K562 (cell line): Measurements from ENCODE around the gene TMA7B. TPM values are rescaled to one million over a fixed set of nuclear protein-coding genes. Genes with fewer than 3 reads are reported as not detected.
A peak's percentile ranks its signal among the peaks of the same experiment; 100 is the strongest.

Experiments
- ATAC-seq: fragments of 200-7000 bp; cut with Tn5 transposase; 3 replicates; pipeline ENCODE4 v1.9.1; 2020; ENCODE audit warnings: moderate library complexity
- BruUV-seq: library from RNA; stranded (reverse); fragments of 400-500 nt; replicated peaks from 2 replicates; lab custom pipeline; 2021; lab: Mats Ljungman, UMichigan
- CTCF ChIA-PET: fragments of 300-600 bp; formaldehyde crosslinking; extraction: SDS; loops from one replicate; lab custom pipeline; 2021; ENCODE audit warnings: low intra/inter-chr PET ratio; lab: Yijun Ruan, JAX
- POLR2A ChIA-PET: fragments of 300-600, 350-650 bp; sonication (Branson Sonifier 250); formaldehyde crosslinking; extraction: SDS; loops from one replicate; lab custom pipeline; 2021; ENCODE audit warnings: antibody characterized with exemption, inconsistent platforms; lab: Yijun Ruan, JAX
- DNase-seq, 4 experiments: peaks; one replicate each; pipeline versions ENCODE4 v3.0.0 to v3.0.0-alpha.2; 2011 to 2018; ENCODE audit warnings: low spot score in 3 of 4, mixed read lengths in 3 of 4; ENCODE audit errors: extremely low read depth in 1 of 4
- FAIRE-seq: peaks from 2 replicates; lab custom pipeline; 2011; peaks lifted over from hg19 to GRCh38; lab: Jason Lieb, UNC
- H2AFZ ChIP-seq: 2 replicates; pipeline ENCODE4 v1.6.0; 2011; ENCODE audit warnings: low read depth, low read length, control low read depth, inconsistent platforms
- H3K27ac ChIP-seq: fragments of 200-600 bp; 3 replicates; pipeline ENCODE4 v1.8.0; 2011; ENCODE audit warnings: low read depth, mild to moderate bottlenecking, control low read depth, inconsistent platforms, low read length, moderate library complexity, mixed read lengths; ENCODE audit errors: extremely low read depth
- H3K27me3 ChIP-seq, 2 experiments: fragments of 300-600 bp in 1 of 2; 2 replicates in 1 of 2; 3 replicates in 1 of 2; pipeline versions ENCODE4 v1.6.0 to v1.8.0; 2011; ENCODE audit warnings: inconsistent platforms in 2 of 2, low read length in 2 of 2, mild to moderate bottlenecking in 1 of 2, mixed read lengths in 1 of 2, moderate library complexity in 1 of 2; ENCODE audit not compliant: control insufficient read depth in 2 of 2, insufficient read depth in 2 of 2
- H3K36me3 ChIP-seq: fragments of 300-600 bp; 3 replicates; pipeline ENCODE4 v1.8.0; 2011; ENCODE audit warnings: mild to moderate bottlenecking, low read length, inconsistent platforms; ENCODE audit not compliant: control insufficient read depth, insufficient read depth
- H3K4me1 ChIP-seq, 2 experiments: fragments of 200-600 bp in 1 of 2; replicated peaks in 1 of 2; 2 replicates in 1 of 2; 3 replicates in 1 of 2; pipeline versions ENCODE4 v1.5.1 to v1.8.0; 2011; ENCODE audit warnings: inconsistent platforms in 2 of 2, low read length in 2 of 2, mild to moderate bottlenecking in 1 of 2, mixed read lengths in 1 of 2, moderate library complexity in 1 of 2; ENCODE audit not compliant: control insufficient read depth in 2 of 2, insufficient read depth in 2 of 2
- H3K4me2 ChIP-seq: 2 replicates; pipeline ENCODE4 v1.6.1; 2011; ENCODE audit warnings: low read length, control low read depth, inconsistent platforms, mixed read lengths; ENCODE audit not compliant: insufficient read depth
- H3K4me3 ChIP-seq: fragments of 200-600 bp; sonication (generic), shearing (Covaris generic); 2 replicates; pipeline ENCODE4 v1.5.1; 2016; ENCODE audit warnings: control low read depth, inconsistent platforms
- H3K79me2 ChIP-seq: fragments of 200-600 bp; 3 replicates; pipeline ENCODE4 v1.8.0; 2011; ENCODE audit warnings: low read length, inconsistent platforms; ENCODE audit not compliant: control insufficient read depth, insufficient read depth
- H3K9ac ChIP-seq, 2 experiments: 2 replicates each; pipeline versions ENCODE4 v1.6.0 to v1.6.1; 2011; ENCODE audit warnings: low read depth in 2 of 2, low read length in 2 of 2, control low read depth in 1 of 2, inconsistent platforms in 1 of 2, mild to moderate bottlenecking in 1 of 2, mixed read lengths in 1 of 2; ENCODE audit not compliant: insufficient read depth in 1 of 2
- H3K9me1 ChIP-seq: one replicate; pipeline ENCODE4 v1.6.0; 2011; ENCODE audit warnings: inconsistent platforms, mild to moderate bottlenecking, low read length, moderate library complexity; ENCODE audit not compliant: control insufficient read depth, insufficient read depth
- H3K9me3 ChIP-seq: replicated peaks from 2 replicates; pipeline ENCODE4 v1.5.1; 2011; ENCODE audit warnings: low read depth, low read length, inconsistent platforms; ENCODE audit not compliant: control insufficient read depth, insufficient read depth
- H4K20me1 ChIP-seq: replicated peaks from 2 replicates; pipeline ENCODE4 v1.6.1; 2011; ENCODE audit warnings: low read length, inconsistent platforms, mixed read lengths; ENCODE audit not compliant: control insufficient read depth, insufficient read depth
- FOXA3 ChIP-seq, 2 experiments: fragments of 450-650 bp in 1 of 2; sonication (generic) in 1 of 2; formaldehyde crosslinking; IDR thresholded peaks in 1 of 2; conservative IDR thresholded peaks in 1 of 2; 2 replicates each; pipeline versions ENCODE4 v1.4.0 to v1.8.0; 2020 to 2022; ENCODE audit warnings: mild to moderate bottlenecking in 2 of 2, missing genetic modification reagents in 1 of 2
- HINFP ChIP-seq: fragments of 450-650 bp; conservative IDR thresholded peaks from 2 replicates; pipeline ENCODE4 v1.6.1; 2016; ENCODE audit warnings: missing genetic modification characterization, low read depth, mild to moderate bottlenecking, control low read depth, missing compliant biosample characterization
- MAX ChIP-seq: sonication (generic); formaldehyde crosslinking; IDR thresholded peaks from 2 replicates; pipeline ENCODE4 v1.9.0; 2022; ENCODE audit warnings: mild to moderate bottlenecking, missing genetic modification reagents
- ZNF12 ChIP-seq: sonication (generic); formaldehyde crosslinking; IDR thresholded peaks from 2 replicates; pipeline ENCODE4 v1.4.0; 2020; ENCODE audit warnings: mild to moderate bottlenecking, missing genetic modification reagents
- WGBS: fragments of 100-300 bp; shearing (Covaris generic); methylation state at CpG from one replicate; pipeline ENCODE4 v1.1.6; 2016; ENCODE audit warnings: low coverage, mixed read lengths; ENCODE audit not compliant: insufficient coverage; ENCODE audit errors: missing lambda C conversion rate; 5-methylcytosine and 5-hydroxymethylcytosine counted together
- in situ Hi-C: fragments of 300-500 bp; cut with MboI; formaldehyde crosslinking; loops from 4 replicates; pipeline ENCODE4 v1.15.0; 2018; ENCODE audit warnings: inconsistent platforms, mixed read lengths
- intact Hi-C: fragments of 100-400 bp; cut with micrococcal nuclease; formaldehyde crosslinking; loops from 2 replicates; pipeline ENCODE4 v1.14.2; 2022
- polyA plus RNA-seq, 8 experiments: library from polyadenylated mRNA; depleted of rRNA in 4 of 8; stranded (reverse) in 5 of 8; unstranded in 3 of 8; fragments of >200 nt; fragmentation: Nextera tagmentation in 2 of 8; fragmentation: Illumina TruSeq in 1 of 8; extraction: Ambion mirVana in 2 of 8; extraction: Trizol in 1 of 8; gene quantifications; 2 replicates each; pipeline versions ENCODE4 v1.2.1 to v1.2.3, GENCODE V29; 2011 to 2014; ENCODE audit warnings: inconsistent platforms in 1 of 8, missing spikeins in 1 of 8
- total RNA-seq, 7 experiments: library from RNA; depleted of rRNA in 6 of 7; stranded (reverse); fragments of >200 nt in 6 of 7; fragmentation: Illumina TruSeq in 2 of 7; extraction: Trizol in 2 of 7; gene quantifications; 2 replicates each; pipeline versions ENCODE4 v1.2.1 to v1.2.3, GENCODE V29; 2011 to 2021; ENCODE audit warnings: low replicate concordance in 1 of 7

Gene TMA7B
- total and polyA plus RNA-seq, 9 of the 15 experiments (the other 6 are each of a cell fraction or from before 2014, with no cell fraction given), result 5.6 to 14.2 (median 11.8) TPM

- peak overlapping the region in 1 of 2 experiments; percentile 64; a peak in 2 of 4 replicates for H3K9ac ChIP-seq
- in situ Hi-C loops, result no loop called here
- H3K36me3 ChIP-seq, result no peaks in the 10 kb centered on the region
- no peaks in the 10 kb centered on the region for H3K27me3 ChIP-seq
- no peak overlapping the region for H3K4me2 ChIP-seq
- ATAC-seq (no peak), FAIRE-seq (no peak), DNase-seq (no peak)
- ChIA-PET POLR2A (interaction anchor here (1.2 to 1.5 kb wide), 2 partner anchors 13 to 27 kb away, joined by 3 to 6 read pairs; no protein-coding TSS in a partner anchor), CTCF (no interaction called here)
- H3K9me3 ChIP-seq, result no peaks in the 10 kb centered on the region
- H3K4me1 ChIP-seq, result peaks cover 49 to 62% of the 10 kb centered on the region in 2 experiments
- H3K9me1 ChIP-seq, result no peaks in the 10 kb centered on the region
- BruUV-seq, result no TSS peak
- no peak overlapping the region for H3K4me3 ChIP-seq
- no peak overlapping the region for H3K27ac ChIP-seq
- WGBS, result 73% methylated on average over 9 of the region's 11 CpGs
- peak overlapping the region; percentile 37; the same call in 1 of the 2 replicates for H2AFZ ChIP-seq
- intact Hi-C loops, result loop anchor here (5.0 kb wide), 1 partner anchor 66 kb away; no protein-coding TSS in a partner anchor
- H4K20me1 ChIP-seq, result no peaks in the 10 kb centered on the region
- TF ChIP-seq HINFP (tag) (no peak), MAX (CRISPR knock-in tag) (0 out of 2 replicates have a peak, but pooled peaks have one; percentile 10), ZNF12 (CRISPR knock-in tag) (no peak), FOXA3 (CRISPR knock-in tag; conservative IDR thresholded peaks at IDR 0.05 in 1 of 2, IDR thresholded peaks at IDR 0.05 in 1 of 2) (peak in 1 of 2 experiments; percentile 75; a peak in 1 of 4 replicates)
- TF ChIP-seq, all 486 proteins: peak for 2
- H3K79me2 ChIP-seq, result no peaks in the 10 kb centered on the region
Measured at GRCh38 chr22:39997939-39998726, 37.9 kb downstream of the TMA7B start.
